ENCODE data around the gene CX3CR1. TPM values are rescaled to one million over a fixed set of nuclear protein-coding genes. Genes with fewer than 3 reads are reported as not detected.

CX3CR1 gene
- total and polyA plus RNA-seq, 4 donors, result 0.18 to 6.5 (median 0.72) TPM

- ATAC-seq (ENCODE audit: low FRiP score) (no peak), DNase-seq (no peak)
- intact Hi-C loops (cut with DNase I), result no loop called here
- no peaks in the 10 kb centered on the region for H3K27me3 ChIP-seq (ENCODE audit: control insufficient read depth in 1 of 2, insufficient read depth in 2 of 2, low read length in 1 of 2)
- H3K27ac ChIP-seq (ENCODE audit: low read depth in 1 of 2, low read length in 2 of 2), result no peak overlapping the region
- 28 to 35% methylated on average over 3 of the region's 3 CpGs for WGBS, 2 donors
- no peaks in the 10 kb centered on the region for H3K4me1 ChIP-seq (ENCODE audit: control insufficient read depth in 1 of 2, insufficient read depth in 2 of 2, low read length in 2 of 2)
- peaks cover under 1% of the 10 kb centered on the region for H3K9me3 ChIP-seq (ENCODE audit: control insufficient read depth, low read length)
- no peak overlapping the region for H3K4me3 ChIP-seq (ENCODE audit: low read length in 2 of 2)
- H3K36me3 ChIP-seq (ENCODE audit: control insufficient read depth in 1 of 2, insufficient read depth in 2 of 2, low read length in 1 of 2), result no peaks in the 10 kb centered on the region
Observed at GRCh38 chr3:39226106-39226741, 53.6 kb downstream of the CX3CR1 start.

- no peak overlapping the region for H3K4me3 ChIP-seq (ENCODE audit: low read length in 2 of 2)
- no peaks in the 10 kb centered on the region for H3K27me3 ChIP-seq (ENCODE audit: control insufficient read depth in 1 of 2, insufficient read depth in 2 of 2, low read length in 1 of 2)
- 76 to 84% methylated on average over 2 of the region's 2 CpGs for WGBS, 2 donors
- no peak for DNase-seq
- no peaks in the 10 kb centered on the region for H3K9me3 ChIP-seq (ENCODE audit: control insufficient read depth, low read length)
- H3K4me1 ChIP-seq (ENCODE audit: control insufficient read depth in 1 of 2, insufficient read depth in 2 of 2, low read length in 2 of 2), result no peaks in the 10 kb centered on the region
- no peaks in the 10 kb centered on the region for H3K36me3 ChIP-seq (ENCODE audit: control insufficient read depth in 1 of 2, insufficient read depth in 2 of 2, low read length in 1 of 2)
- no peak for ATAC-seq (ENCODE audit: low FRiP score)
- no peak overlapping the region for H3K27ac ChIP-seq (ENCODE audit: low read depth in 1 of 2, low read length in 2 of 2)
- intact Hi-C loops (cut with DNase I), result no loop called here
Observed at GRCh38 chr3:39224288-39224687, 55.5 kb downstream of the CX3CR1 start.

- no peak for DNase-seq
- Histone ChIP-seq H3K27me3 (ENCODE audit: control insufficient read depth in 1 of 2, insufficient read depth in 2 of 2, low read length in 1 of 2) (no peaks in the 10 kb centered on the region), H3K36me3 (ENCODE audit: control insufficient read depth in 1 of 2, insufficient read depth in 2 of 2, low read length in 1 of 2) (no peaks in the 10 kb centered on the region), H3K4me1 (ENCODE audit: control insufficient read depth in 1 of 2, insufficient read depth in 2 of 2, low read length in 2 of 2) (no peaks in the 10 kb centered on the region), H3K9me3 (ENCODE audit: control insufficient read depth, low read length) (no peaks in the 10 kb centered on the region), H3K27ac (ENCODE audit: low read depth in 1 of 2, low read length in 2 of 2) (no peak overlapping the region), H3K4me3 (ENCODE audit: low read length in 2 of 2) (no peak overlapping the region)
- ATAC-seq (ENCODE audit: low FRiP score), result no peak
- intact Hi-C loops (cut with DNase I), result no loop called here
- WGBS, 2 donors, result 65 to 72% methylated on average over 2 of the region's 2 CpGs
Observed at GRCh38 chr3:39222939-39223338, 56.9 kb downstream of the CX3CR1 start.

GRCh38 chr3:39222462-39222861 lies 57.4 kb downstream of the CX3CR1 start:
- H3K27ac ChIP-seq (ENCODE audit: low read depth in 1 of 2, low read length in 2 of 2), result no peak overlapping the region
- no peak for DNase-seq
- H3K27me3 ChIP-seq (ENCODE audit: control insufficient read depth in 1 of 2, insufficient read depth in 2 of 2, low read length in 1 of 2), result no peaks in the 10 kb centered on the region
- no peaks in the 10 kb centered on the region for H3K4me1 ChIP-seq (ENCODE audit: control insufficient read depth in 1 of 2, insufficient read depth in 2 of 2, low read length in 2 of 2)
- H3K4me3 ChIP-seq (ENCODE audit: low read length in 2 of 2), result no peak overlapping the region
- no peaks in the 10 kb centered on the region for H3K9me3 ChIP-seq (ENCODE audit: control insufficient read depth, low read length)
- H3K36me3 ChIP-seq (ENCODE audit: control insufficient read depth in 1 of 2, insufficient read depth in 2 of 2, low read length in 1 of 2), result no peaks in the 10 kb centered on the region
- ATAC-seq (ENCODE audit: low FRiP score), result no peak
- WGBS, 2 donors, result 74 to 75% methylated on average over 1 of the region's 1 CpG
- intact Hi-C loops (cut with DNase I), result no loop called here

- H3K27ac ChIP-seq (ENCODE audit: low read depth in 1 of 2, low read length in 2 of 2), result no peak overlapping the region
- DNase-seq (no peak), ATAC-seq (ENCODE audit: low FRiP score) (no peak)
- H3K4me3 ChIP-seq (ENCODE audit: low read length in 2 of 2), result no peak overlapping the region
- intact Hi-C loops (cut with DNase I), result no loop called here
- no peaks in the 10 kb centered on the region for H3K9me3 ChIP-seq (ENCODE audit: control insufficient read depth, low read length)
- H3K4me1 ChIP-seq (ENCODE audit: control insufficient read depth in 1 of 2, insufficient read depth in 2 of 2, low read length in 2 of 2), result no peaks in the 10 kb centered on the region
- no peaks in the 10 kb centered on the region for H3K27me3 ChIP-seq (ENCODE audit: control insufficient read depth in 1 of 2, insufficient read depth in 2 of 2, low read length in 1 of 2)
- H3K36me3 ChIP-seq (ENCODE audit: control insufficient read depth in 1 of 2, insufficient read depth in 2 of 2, low read length in 1 of 2), result no peaks in the 10 kb centered on the region
Observed at GRCh38 chr3:39221141-39221530, 58.7 kb downstream of the CX3CR1 start.

GRCh38 chr3:39220407-39221140 lies 59.3 kb downstream of the CX3CR1 start:
- WGBS, 2 donors, result 55% methylated on average over 6 of the region's 6 CpGs
- no peak for DNase-seq

GRCh38 chr3:39219702-39220101 lies 60.1 kb downstream of the CX3CR1 start:
- Histone ChIP-seq H3K27me3 (ENCODE audit: control insufficient read depth in 1 of 2, insufficient read depth in 2 of 2, low read length in 1 of 2) (no peaks in the 10 kb centered on the region), H3K4me3 (ENCODE audit: low read length in 2 of 2) (no peak overlapping the region), H3K27ac (ENCODE audit: low read depth in 1 of 2, low read length in 2 of 2) (no peak overlapping the region), H3K9me3 (ENCODE audit: control insufficient read depth, low read length) (no peaks in the 10 kb centered on the region), H3K4me1 (ENCODE audit: control insufficient read depth in 1 of 2, insufficient read depth in 2 of 2, low read length in 2 of 2) (no peaks in the 10 kb centered on the region), H3K36me3 (ENCODE audit: control insufficient read depth in 1 of 2, insufficient read depth in 2 of 2, low read length in 1 of 2) (no peaks in the 10 kb centered on the region)
- intact Hi-C loops (cut with DNase I), result no loop called here
- ATAC-seq (ENCODE audit: low FRiP score) (no peak), DNase-seq (no peak)
- WGBS, 2 donors, result 90 to 97% methylated on average over 3 of the region's 3 CpGs

More at GRCh38 chr3:39220407-39221140, 59.3 kb downstream of the CX3CR1 start:
- no peak overlapping the region for H3K27ac ChIP-seq (ENCODE audit: low read depth in 1 of 2, low read length in 2 of 2)
- no peak for ATAC-seq (ENCODE audit: low FRiP score)
- intact Hi-C loops (cut with DNase I), result no loop called here
- no peaks in the 10 kb centered on the region for H3K9me3 ChIP-seq (ENCODE audit: control insufficient read depth, low read length)
- no peaks in the 10 kb centered on the region for H3K27me3 ChIP-seq (ENCODE audit: control insufficient read depth in 1 of 2, insufficient read depth in 2 of 2, low read length in 1 of 2)
- H3K36me3 ChIP-seq (ENCODE audit: control insufficient read depth in 1 of 2, insufficient read depth in 2 of 2, low read length in 1 of 2), result no peaks in the 10 kb centered on the region
- H3K4me1 ChIP-seq (ENCODE audit: control insufficient read depth in 1 of 2, insufficient read depth in 2 of 2, low read length in 2 of 2), result no peaks in the 10 kb centered on the region
- H3K4me3 ChIP-seq (ENCODE audit: low read length in 2 of 2), result no peak overlapping the region

- H3K4me3 ChIP-seq (ENCODE audit: low read length in 2 of 2), result no peak overlapping the region
- H3K36me3 ChIP-seq (ENCODE audit: control insufficient read depth in 1 of 2, insufficient read depth in 2 of 2, low read length in 1 of 2), result no peaks in the 10 kb centered on the region
- H3K27me3 ChIP-seq (ENCODE audit: control insufficient read depth in 1 of 2, insufficient read depth in 2 of 2, low read length in 1 of 2), result no peaks in the 10 kb centered on the region
- no peak for ATAC-seq (ENCODE audit: low FRiP score)
- intact Hi-C loops (cut with DNase I), result no loop called here
- no peaks in the 10 kb centered on the region for H3K9me3 ChIP-seq (ENCODE audit: control insufficient read depth, low read length)
- DNase-seq, result no peak
- H3K4me1 ChIP-seq (ENCODE audit: control insufficient read depth in 1 of 2, insufficient read depth in 2 of 2, low read length in 2 of 2), result no peaks in the 10 kb centered on the region
- WGBS, 2 donors, result 82 to 83% methylated on average over 2 of the region's 2 CpGs
- no peak overlapping the region for H3K27ac ChIP-seq (ENCODE audit: low read depth in 1 of 2, low read length in 2 of 2)
Observed at GRCh38 chr3:39216176-39216790, 63.6 kb downstream of the CX3CR1 start.

GRCh38 chr3:39213613-39214012 lies 66.2 kb downstream of the CX3CR1 start:
- H3K27me3 ChIP-seq (ENCODE audit: control insufficient read depth in 1 of 2, insufficient read depth in 2 of 2, low read length in 1 of 2), result no peaks in the 10 kb centered on the region
- H3K4me1 ChIP-seq (ENCODE audit: control insufficient read depth in 1 of 2, insufficient read depth in 2 of 2, low read length in 2 of 2), result no peaks in the 10 kb centered on the region
- H3K36me3 ChIP-seq (ENCODE audit: control insufficient read depth in 1 of 2, insufficient read depth in 2 of 2, low read length in 1 of 2), result no peaks in the 10 kb centered on the region
- DNase-seq (no peak), ATAC-seq (ENCODE audit: low FRiP score) (no peak)
- H3K9me3 ChIP-seq (ENCODE audit: control insufficient read depth, low read length), result no peaks in the 10 kb centered on the region
- H3K27ac ChIP-seq (ENCODE audit: low read depth in 1 of 2, low read length in 2 of 2), result no peak overlapping the region
- WGBS, 2 donors, result 69 to 71% methylated on average over 2 of the region's 2 CpGs
- no peak overlapping the region for H3K4me3 ChIP-seq (ENCODE audit: low read length in 2 of 2)
- intact Hi-C loops (cut with DNase I), result no loop called here
